K562 treated with DMSO at 1 percent for 4 hours (cell line): Measurements from ENCODE around the gene NEUROG3. TPM values are rescaled to one million over a fixed set of nuclear protein-coding genes. Genes with fewer than 3 reads are reported as not detected.

Experiments
- total RNA-seq: library from RNA; unstranded; fragments of 300-600 nt; gene quantifications from 2 replicates; pipeline ENCODE4 v1.2.3, GENCODE V29; 2022; ENCODE audit not compliant: insufficient read depth

NEUROG3 gene
- total RNA-seq, result not detected in 2 replicates

GRCh38 chr10:69573056-69573806, at the start of gene NEUROG3:
Gene NEUROG3, minus strand, starts transcription at chr10:69573422. Its CDS starts 379 bp downstream, at chr10:69573043.

Other genes starting within 250 kb of the NEUROG3 start
- 0.62 TPM in 1 of 2 replicates, not detected in the other for gene TACR2, start 156.5 kb downstream of the NEUROG3 start, total RNA-seq
- 1.7 and 3.1 TPM in 2 replicates for gene TSPAN15, start 122.0 kb downstream of the NEUROG3 start, total RNA-seq
- gene FAM241B, start 56.8 kb upstream of the NEUROG3 start, total RNA-seq, result 5.0 and 7.9 TPM in 2 replicates
- not detected in 2 replicates for gene COL13A1, start 228.5 kb upstream of the NEUROG3 start, total RNA-seq